HG02870 (cell line): ENCODE results near the gene ASTL.

ENCODE experiments used
- ATAC-seq: cut with Tn5 transposase; IDR thresholded peaks from one replicate; pipeline ENCODE4 v1.9.1; 2021; ENCODE audit warnings: mild to moderate bottlenecking, moderate library complexity; ENCODE audit not compliant: unreplicated experiment

The ASTL gene

GRCh38 chr2:96114546-96114902 is 23.8 kb downstream of the ASTL start:
- no peak for ATAC-seq

GRCh38 chr2:96113951-96114350 is 24.4 kb downstream of the ASTL start:
- ATAC-seq, result no peak

GRCh38 chr2:96113367-96113677 is 25.0 kb downstream of the ASTL start:
- ATAC-seq, result no peak

- no peak for ATAC-seq
Measured at GRCh38 chr2:96112501-96113366, 25.6 kb downstream of the ASTL start.

GRCh38 chr2:96111823-96112500 is 26.3 kb downstream of the ASTL start:
- no peak for ATAC-seq

- ATAC-seq, result no peak
Measured at GRCh38 chr2:96111257-96111640, 27.1 kb downstream of the ASTL start.

GRCh38 chr2:96110621-96111256 is 27.6 kb downstream of the ASTL start:
- no peak for ATAC-seq

GRCh38 chr2:96109931-96110511 is 28.3 kb downstream of the ASTL start:
- ATAC-seq, result no peak

GRCh38 chr2:96109361-96109680 is 29.0 kb downstream of the ASTL start:
- no peak for ATAC-seq

- ATAC-seq, result no peak
Measured at GRCh38 chr2:96108541-96109360, 29.6 kb downstream of the ASTL start.

GRCh38 chr2:96108151-96108540 is 30.2 kb downstream of the ASTL start:
- no peak for ATAC-seq

GRCh38 chr2:96107708-96108065 is 30.6 kb downstream of the ASTL start:
- no peak for ATAC-seq

GRCh38 chr2:96106991-96107707 is 31.2 kb downstream of the ASTL start:
- ATAC-seq, result no peak

- no peak for ATAC-seq
Measured at GRCh38 chr2:96105994-96106715, 32.1 kb downstream of the ASTL start.

GRCh38 chr2:96105152-96105915 is 33.0 kb downstream of the ASTL start:
- ATAC-seq, result no peak

GRCh38 chr2:96104487-96104861 is 33.8 kb downstream of the ASTL start:
- ATAC-seq, result no peak

GRCh38 chr2:96103761-96104486 is 34.4 kb downstream of the ASTL start:
- ATAC-seq, result no peak

- no peak for ATAC-seq
Measured at GRCh38 chr2:96103187-96103601, 35.1 kb downstream of the ASTL start.
